ENCODE data around the gene ADCY2. TPM values are rescaled to one million over a fixed set of nuclear protein-coding genes. Genes with fewer than 3 reads are reported as not detected.
"Not testable (repeated sequence)": the region's sequence is repeated elsewhere in the genome, so short reads cannot be mapped to it uniquely, and the experiment has no call there.

Gene ADCY2
- total RNA-seq, 2 donors from 2014 or later: 8.3 to 15.1 TPM

GRCh38 chr5:7423231-7423630 lies 27.3 kb downstream of the ADCY2 start:
- intact Hi-C loops (cut with DNase I); DNase-seq (ENCODE audit: low spot score): not testable (repeated sequence)

- intact Hi-C loops (cut with DNase I): loop anchor here in 1 of 2 donors (5.0 kb wide), 1 partner anchor 1636 kb away; no protein-coding TSS in a partner anchor
Observed at GRCh38 chr5:7425830-7426229, 29.9 kb downstream of the ADCY2 start.

GRCh38 chr5:7426284-7426683 lies 30.3 kb downstream of the ADCY2 start:
- DNase-seq (ENCODE audit: low spot score): no peak

More at GRCh38 chr5:7425830-7426229, 29.9 kb downstream of the ADCY2 start:
- DNase-seq (ENCODE audit: low spot score): no peak

GRCh38 chr5:7434914-7435313 lies 39.0 kb downstream of the ADCY2 start:
- DNase-seq (ENCODE audit: low spot score): no peak
- intact Hi-C loops (cut with DNase I): no loop called here

More at GRCh38 chr5:7426284-7426683, 30.3 kb downstream of the ADCY2 start:
- intact Hi-C loops (cut with DNase I): loop anchor here in 1 of 2 donors (5.0 kb wide), 1 partner anchor 1636 kb away; no protein-coding TSS in a partner anchor

GRCh38 chr5:7435503-7435902 lies 39.6 kb downstream of the ADCY2 start:
- intact Hi-C loops (cut with DNase I): no loop called here
- DNase-seq (ENCODE audit: low spot score): no peak

- DNase-seq (ENCODE audit: low spot score): no peak
- intact Hi-C loops (cut with DNase I): no loop called here
Observed at GRCh38 chr5:7436521-7436920, 40.6 kb downstream of the ADCY2 start.

- intact Hi-C loops (cut with DNase I): no loop called here
- DNase-seq (ENCODE audit: low spot score): no peak
Observed at GRCh38 chr5:7437836-7438235, 41.9 kb downstream of the ADCY2 start.

GRCh38 chr5:7445068-7445467 lies 49.1 kb downstream of the ADCY2 start:
- intact Hi-C loops (cut with DNase I): no loop called here

GRCh38 chr5:7445831-7446230 lies 49.9 kb downstream of the ADCY2 start:
- no peak for DNase-seq (ENCODE audit: low spot score)
- intact Hi-C loops (cut with DNase I): no loop called here

More at GRCh38 chr5:7445068-7445467, 49.1 kb downstream of the ADCY2 start:
- no peak for DNase-seq (ENCODE audit: low spot score)

- DNase-seq (ENCODE audit: low spot score): no peak
- intact Hi-C loops (cut with DNase I): no loop called here
Observed at GRCh38 chr5:7446913-7447312, 51.0 kb downstream of the ADCY2 start.

GRCh38 chr5:7453947-7454346 lies 58.0 kb downstream of the ADCY2 start:
- no peak for DNase-seq (ENCODE audit: low spot score)
- intact Hi-C loops (cut with DNase I): no loop called here

GRCh38 chr5:7456206-7456605 lies 60.3 kb downstream of the ADCY2 start:
- no peak for DNase-seq (ENCODE audit: low spot score)
- intact Hi-C loops (cut with DNase I): no loop called here

- DNase-seq (ENCODE audit: low spot score): no peak
- intact Hi-C loops (cut with DNase I): no loop called here
Observed at GRCh38 chr5:7461371-7461770, 65.4 kb downstream of the ADCY2 start.

- intact Hi-C loops (cut with DNase I): no loop called here
- no peak for DNase-seq (ENCODE audit: low spot score)
Observed at GRCh38 chr5:7462758-7463157, 66.8 kb downstream of the ADCY2 start.

GRCh38 chr5:7464182-7464581 lies 68.2 kb downstream of the ADCY2 start:
- intact Hi-C loops (cut with DNase I): no loop called here
- DNase-seq (ENCODE audit: low spot score): no peak

GRCh38 chr5:7467179-7467578 lies 71.2 kb downstream of the ADCY2 start:
- intact Hi-C loops (cut with DNase I): no loop called here
- no peak for DNase-seq (ENCODE audit: low spot score)

GRCh38 chr5:7468742-7469141 lies 72.8 kb downstream of the ADCY2 start:
- intact Hi-C loops (cut with DNase I): no loop called here
- no peak for DNase-seq (ENCODE audit: low spot score)

- intact Hi-C loops (cut with DNase I): no loop called here
Observed at GRCh38 chr5:7471710-7472109, 75.8 kb downstream of the ADCY2 start.

GRCh38 chr5:7473115-7473514 lies 77.2 kb downstream of the ADCY2 start:
- intact Hi-C loops (cut with DNase I): no loop called here
- no peak for DNase-seq (ENCODE audit: low spot score)

More at GRCh38 chr5:7471710-7472109, 75.8 kb downstream of the ADCY2 start:
- no peak for DNase-seq (ENCODE audit: low spot score)

GRCh38 chr5:7473668-7474215 lies 77.8 kb downstream of the ADCY2 start:
- intact Hi-C loops (cut with DNase I): no loop called here
- DNase-seq (ENCODE audit: low spot score): no peak

- intact Hi-C loops (cut with DNase I): no loop called here
- no peak for DNase-seq (ENCODE audit: low spot score)
Observed at GRCh38 chr5:7474821-7475403, 79.0 kb downstream of the ADCY2 start.
